GM15510 (cell line): ENCODE data around the gene CEP126.

Source experiments
- POLR2A ChIP-seq: IDR thresholded peaks from 3 replicates; pipeline ENCODE4 v1.6.1; 2011; ENCODE audit warnings: borderline replicate concordance; ENCODE audit not compliant: insufficient read length; ENCODE audit errors: extremely low read depth

The CEP126 gene

DNA sequence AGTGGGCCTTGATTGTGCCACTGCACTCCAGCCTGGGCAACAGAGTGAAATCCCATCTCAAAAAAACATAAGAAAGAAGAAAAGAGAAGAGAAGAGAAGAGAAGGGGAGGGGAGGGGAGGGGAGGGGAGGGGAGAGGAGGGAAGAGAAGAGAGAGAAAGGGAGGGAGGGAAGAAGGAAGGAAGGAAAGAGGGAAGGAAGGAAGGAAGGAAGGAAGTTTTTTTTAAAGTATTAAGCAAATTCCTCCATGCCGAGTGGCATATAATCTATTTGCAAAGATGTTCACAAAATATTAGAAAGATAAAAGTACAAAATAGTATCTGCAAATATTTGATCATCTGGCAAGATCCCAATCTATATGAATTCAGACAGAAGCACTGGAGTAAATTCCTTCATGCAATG, 121.9 kb downstream of the CEP126 start:
- TF ChIP-seq POLR2A = no peak

DNA sequence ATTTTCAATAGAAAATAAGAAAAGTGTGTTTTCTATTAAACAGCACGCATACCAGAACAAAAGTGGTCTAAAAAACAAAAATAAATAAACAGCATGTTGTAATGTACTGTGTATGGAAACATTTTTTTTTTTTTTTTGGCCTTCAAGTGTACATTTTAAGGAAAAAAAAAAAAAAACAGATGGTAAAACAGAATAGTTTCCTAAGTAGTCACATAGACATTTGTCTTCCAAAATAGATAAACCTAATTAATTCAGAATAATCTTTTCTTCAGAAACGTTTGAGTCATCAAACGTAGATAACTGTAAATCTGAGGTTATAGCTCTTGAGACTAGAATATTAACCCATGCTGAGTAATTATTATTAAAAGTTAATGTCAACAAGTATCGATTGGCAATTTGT, 132.0 kb downstream of the CEP126 start:
- TF ChIP-seq POLR2A = no peak

DNA sequence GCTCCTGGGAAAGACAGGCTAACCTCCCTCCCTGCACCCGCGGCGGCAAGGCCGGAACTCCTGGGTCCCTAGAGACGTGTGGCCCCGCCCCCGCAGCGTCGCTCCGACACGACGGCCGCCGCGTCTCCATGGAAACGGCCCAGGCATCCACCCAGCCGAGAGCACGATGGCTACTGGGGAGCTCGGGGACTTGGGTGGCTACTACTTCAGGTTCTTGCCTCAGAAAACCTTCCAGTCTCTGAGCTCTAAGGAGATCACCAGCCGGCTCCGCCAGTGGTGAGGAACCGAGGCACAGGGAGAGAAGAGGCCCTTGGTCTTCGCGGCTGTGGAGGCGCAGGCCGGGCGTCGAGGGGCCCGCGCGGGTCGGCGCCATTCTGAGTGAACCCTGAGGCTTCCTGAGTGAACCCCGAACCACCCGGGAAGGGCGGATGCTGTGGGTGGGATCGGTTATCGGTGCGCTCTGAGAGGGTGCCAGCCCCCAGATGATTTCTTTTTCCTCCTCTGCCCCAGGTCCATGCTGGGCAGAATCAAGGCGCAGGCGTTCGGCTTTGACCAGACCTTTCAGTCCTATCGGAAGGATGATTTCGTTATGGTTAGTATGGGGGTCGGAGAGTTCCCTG, 132.6 kb downstream of the CEP126 start, which contains the start of gene CFAP300:
Gene CFAP300 (plus strand): TSS at position 133 of the 620 bp plus-strand sequence. CDS start 34 bp downstream, at position 167.
- no peak for TF ChIP-seq POLR2A
